Measurements from ENCODE around the gene ATP8B3. TPM values are rescaled to one million over a fixed set of nuclear protein-coding genes. Genes with fewer than 3 reads are reported as not detected.
A peak's percentile ranks its signal among the peaks of the same experiment; 100 is the strongest.

Gene ATP8B3
- total RNA-seq, 1 donor from 2014 or later: 2.5 TPM

- no peak overlapping the region for H3K4me3 Mint-ChIP-seq (ENCODE audit: unreplicated experiment)
- no peaks in the 10 kb centered on the region for H3K36me3 Mint-ChIP-seq (ENCODE audit: unreplicated experiment)
- DNase-seq: peak; percentile 28
- TF ChIP-seq, protein P1, sequence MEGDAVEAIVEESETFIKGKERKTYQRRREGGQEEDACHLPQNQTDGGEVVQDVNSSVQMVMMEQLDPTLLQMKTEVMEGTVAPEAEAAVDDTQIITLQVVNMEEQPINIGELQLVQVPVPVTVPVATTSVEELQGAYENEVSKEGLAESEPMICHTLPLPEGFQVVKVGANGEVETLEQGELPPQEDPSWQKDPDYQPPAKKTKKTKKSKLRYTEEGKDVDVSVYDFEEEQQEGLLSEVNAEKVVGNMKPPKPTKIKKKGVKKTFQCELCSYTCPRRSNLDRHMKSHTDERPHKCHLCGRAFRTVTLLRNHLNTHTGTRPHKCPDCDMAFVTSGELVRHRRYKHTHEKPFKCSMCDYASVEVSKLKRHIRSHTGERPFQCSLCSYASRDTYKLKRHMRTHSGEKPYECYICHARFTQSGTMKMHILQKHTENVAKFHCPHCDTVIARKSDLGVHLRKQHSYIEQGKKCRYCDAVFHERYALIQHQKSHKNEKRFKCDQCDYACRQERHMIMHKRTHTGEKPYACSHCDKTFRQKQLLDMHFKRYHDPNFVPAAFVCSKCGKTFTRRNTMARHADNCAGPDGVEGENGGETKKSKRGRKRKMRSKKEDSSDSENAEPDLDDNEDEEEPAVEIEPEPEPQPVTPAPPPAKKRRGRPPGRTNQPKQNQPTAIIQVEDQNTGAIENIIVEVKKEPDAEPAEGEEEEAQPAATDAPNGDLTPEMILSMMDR (IDR thresholded peaks at IDR 0.05; ENCODE audit: partially characterized antibody, unreplicated experiment): no peak
- H3K4me1 Mint-ChIP-seq (ENCODE audit: low read depth, unreplicated experiment): peaks cover 5% of the 10 kb centered on the region
- H3K27ac Mint-ChIP-seq (ENCODE audit: unreplicated experiment): no peak overlapping the region
- H3K9me3 Mint-ChIP-seq (ENCODE audit: unreplicated experiment): peaks cover 8% of the 10 kb centered on the region
- peaks cover 10% of the 10 kb centered on the region for H3K27me3 Mint-ChIP-seq (ENCODE audit: unreplicated experiment)
Observed at GRCh38 chr19:1815605-1816529, 3.8 kb upstream of the ATP8B3 start.

DNA sequence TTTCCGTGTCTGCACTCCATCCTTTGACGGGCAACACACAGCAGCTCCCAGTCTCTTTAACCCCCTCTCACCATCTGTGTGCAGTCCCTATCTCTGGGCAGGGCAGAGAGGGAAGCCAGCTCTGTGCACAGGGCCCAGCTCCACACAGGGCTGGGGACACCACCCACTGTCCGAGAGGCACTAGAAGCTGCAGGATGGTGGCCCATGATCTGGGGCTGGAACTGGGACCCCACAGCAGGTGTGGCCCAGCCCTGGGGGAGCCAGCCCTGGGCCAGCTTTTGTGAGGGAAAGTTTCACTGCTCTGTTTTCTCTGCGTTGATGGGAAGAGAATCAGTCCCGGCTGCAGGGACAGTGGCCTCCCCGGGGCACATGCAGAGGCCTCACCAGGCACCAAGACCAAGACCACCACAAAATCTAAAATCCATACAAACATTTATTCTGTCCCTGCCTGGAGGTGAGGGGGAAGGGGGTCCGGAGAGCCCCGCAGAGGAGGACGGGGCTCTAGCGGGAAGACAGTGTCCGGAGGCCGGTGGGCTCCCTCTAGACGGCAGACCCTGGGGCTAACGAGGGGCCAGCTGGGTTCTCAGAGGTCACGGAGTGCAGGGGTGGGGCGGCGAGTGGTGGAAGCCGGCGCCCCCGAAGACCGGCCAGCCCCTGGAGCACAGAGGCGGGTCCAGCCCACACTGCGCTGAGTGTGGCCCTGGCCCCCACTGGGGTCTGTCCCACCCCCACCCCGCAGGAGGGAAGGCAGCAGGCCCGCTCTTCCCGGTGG lies 2.9 kb upstream of the ATP8B3 start:
- no peaks in the 10 kb centered on the region for H3K36me3 Mint-ChIP-seq (ENCODE audit: unreplicated experiment)
- H3K4me1 Mint-ChIP-seq (ENCODE audit: low read depth, unreplicated experiment): peaks cover 2% of the 10 kb centered on the region
- H3K4me3 Mint-ChIP-seq (ENCODE audit: unreplicated experiment): no peak overlapping the region
- H3K27me3 Mint-ChIP-seq (ENCODE audit: unreplicated experiment): peaks cover 7% of the 10 kb centered on the region
- peak overlapping the region; percentile 19 for H3K27ac Mint-ChIP-seq (ENCODE audit: unreplicated experiment)
- DNase-seq: peak; percentile 24
- TF ChIP-seq, protein P1 (IDR thresholded peaks at IDR 0.05; ENCODE audit: partially characterized antibody, unreplicated experiment): no peak
- peaks cover 5% of the 10 kb centered on the region for H3K9me3 Mint-ChIP-seq (ENCODE audit: unreplicated experiment)

GRCh38 chr19:1814391-1814790 lies 2.3 kb upstream of the ATP8B3 start:
- Mint-ChIP-seq H3K9me3 (ENCODE audit: unreplicated experiment) (peaks cover 5% of the 10 kb centered on the region), H3K4me1 (ENCODE audit: low read depth, unreplicated experiment) (peaks cover 2% of the 10 kb centered on the region), H3K27me3 (ENCODE audit: unreplicated experiment) (peaks cover 7% of the 10 kb centered on the region), H3K27ac (ENCODE audit: unreplicated experiment) (no peak overlapping the region), H3K36me3 (ENCODE audit: unreplicated experiment) (no peaks in the 10 kb centered on the region), H3K4me3 (ENCODE audit: unreplicated experiment) (no peak overlapping the region)
- TF ChIP-seq, protein P1 (IDR thresholded peaks at IDR 0.05; ENCODE audit: partially characterized antibody, unreplicated experiment): no peak
- DNase-seq: no peak

DNA sequence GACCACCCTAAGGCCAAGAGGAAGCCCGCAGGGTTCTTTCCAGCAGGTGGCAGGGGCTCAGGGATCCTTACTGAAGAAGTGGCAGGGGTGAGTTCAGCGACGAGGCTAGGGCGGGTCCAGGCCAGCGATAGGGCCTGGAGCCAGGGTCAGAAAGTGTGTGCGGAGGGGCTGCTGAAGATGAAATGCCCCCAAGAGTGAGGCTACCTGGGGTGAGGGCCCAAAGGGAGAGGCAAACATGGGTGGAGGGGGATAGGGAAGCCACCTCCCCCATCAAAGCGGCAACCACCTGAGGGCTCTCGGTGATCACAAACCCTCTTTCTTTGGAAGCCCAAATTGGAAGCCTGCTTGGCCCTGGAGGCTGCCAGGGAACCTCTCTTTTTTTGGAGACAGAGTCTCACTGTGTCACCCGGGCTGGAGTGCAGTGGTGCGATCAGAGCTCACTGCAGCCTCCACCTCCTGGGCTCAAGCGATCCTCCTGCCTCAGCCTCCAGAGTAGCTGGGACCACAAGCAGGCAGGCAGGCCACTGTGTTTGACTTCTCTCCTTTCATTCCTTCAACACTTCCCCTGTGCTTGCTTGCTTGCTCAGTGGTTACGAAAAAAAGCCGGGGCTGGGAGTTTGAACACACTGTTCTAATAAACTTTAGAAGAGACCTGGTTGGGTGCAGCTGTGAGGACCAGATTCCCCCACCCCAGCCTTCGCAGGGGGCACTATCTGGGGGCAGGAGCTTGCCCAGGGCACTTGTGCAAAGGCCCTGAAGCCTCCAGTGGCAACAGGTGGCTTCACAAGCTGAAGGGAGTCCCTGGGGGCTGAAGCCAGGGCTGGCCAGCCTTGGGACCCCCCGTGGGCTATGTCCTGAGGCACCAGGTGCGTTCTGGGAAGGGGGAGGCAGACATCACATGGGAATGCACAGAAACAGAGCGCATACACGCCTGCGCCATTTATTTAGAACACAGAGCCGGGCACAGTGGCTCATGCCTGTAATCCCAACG lies 1.4 kb upstream of the ATP8B3 start:
- Mint-ChIP-seq H3K27me3 (ENCODE audit: unreplicated experiment) (peaks cover 11% of the 10 kb centered on the region), H3K9me3 (ENCODE audit: unreplicated experiment) (peaks cover 8% of the 10 kb centered on the region), H3K27ac (ENCODE audit: unreplicated experiment) (peak overlapping the region; percentile 89), H3K4me1 (ENCODE audit: low read depth, unreplicated experiment) (peaks cover 2% of the 10 kb centered on the region), H3K36me3 (ENCODE audit: unreplicated experiment) (no peaks in the 10 kb centered on the region), H3K4me3 (ENCODE audit: unreplicated experiment) (peak overlapping the region; percentile 93)
- DNase-seq: no peak
- TF ChIP-seq, protein P1 (IDR thresholded peaks at IDR 0.05; ENCODE audit: partially characterized antibody, unreplicated experiment): no peak
